ENCODE results near the gene C3orf18. TPM values are rescaled to one million over a fixed set of nuclear protein-coding genes. Genes with fewer than 3 reads are reported as not detected.

The C3orf18 gene
- total and polyA plus RNA-seq, 10 of the 15 experiments (the other 5 are each of a cell fraction or from before 2014, with no cell fraction given) = 0.06 to 3.2 (median 0.66) TPM

DNA sequence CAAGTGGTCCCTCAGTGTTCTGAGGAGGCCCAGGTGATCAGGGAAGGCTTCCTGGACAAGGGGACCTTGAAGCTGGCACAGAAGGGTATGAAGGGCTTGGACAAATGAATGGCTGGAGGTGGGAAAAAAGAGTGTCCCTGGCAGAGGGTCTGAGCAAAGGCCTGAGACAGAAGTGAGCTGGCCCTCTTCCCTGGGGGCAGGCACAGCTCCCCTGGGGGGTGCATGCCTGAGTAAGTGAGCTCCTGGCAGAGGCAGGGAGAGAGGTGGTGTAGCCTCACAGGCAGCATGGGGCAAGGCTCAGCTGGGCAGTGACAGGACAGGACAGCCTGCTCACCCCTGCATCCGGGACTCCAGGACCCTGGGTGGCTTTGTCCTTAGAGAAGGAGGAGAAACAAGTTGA, 58.7 kb downstream of the C3orf18 start:
- BruUV-seq (replicated peaks) = no TSS peak
- POLR2A ChIA-PET = no interaction called here
- Histone ChIP-seq H3K9ac (ENCODE audit: control insufficient read depth, insufficient read depth, low read length) (no peak overlapping the region), H4K20me1 (ENCODE audit: control insufficient read depth, insufficient read depth) (no peaks in the 10 kb centered on the region), H3K27ac (ENCODE audit: control insufficient read depth, insufficient read depth) (no peak overlapping the region), H3K4me3 (no peak overlapping the region), H3K9me3 (replicated peaks; ENCODE audit: control insufficient read depth, insufficient read depth, low read length) (no peaks in the 10 kb centered on the region), H3K27me3 (replicated peaks in 1 of 2; ENCODE audit: control insufficient read depth in 2 of 2, insufficient read depth in 2 of 2, low read length in 1 of 2) (peaks cover 0 to 8% of the 10 kb centered on the region in 2 experiments; a peak in 3 of 4 replicates), H3K4me1 (ENCODE audit: control insufficient read depth, insufficient read depth, low read length) (no peaks in the 10 kb centered on the region), H3K4me2 (ENCODE audit: control insufficient read depth, insufficient read depth) (no peak overlapping the region), H3K36me3 (ENCODE audit: control insufficient read depth in 2 of 2, insufficient read depth in 2 of 2, low read length in 1 of 2) (no peaks in the 10 kb centered on the region), H3K79me2 (ENCODE audit: control insufficient read depth, insufficient read depth, low read length) (no peaks in the 10 kb centered on the region), H2AFZ (ENCODE audit: control insufficient read depth, low read depth, low read length) (no peak overlapping the region)
- ATAC-seq (no peak), FAIRE-seq (no peak), DNase-seq (ENCODE audit: low read depth, low spot score) (no peak)
- intact Hi-C loops (cut with micrococcal nuclease; ENCODE audit: unreplicated experiment) = no loop called here
- 0% methylated on average over 1 of the region's 1 CpG for WGBS (ENCODE audit: insufficient coverage, insufficient replicate concordance, low lambda C conversion rate, missing lambda C conversion rate)
- SMC1A ChIA-PET (ENCODE audit: uncharacterized antibody, unreplicated experiment) = no interaction called here
- no peak for TF ChIP-seq FOS (IDR thresholded peaks at IDR 0.05; ENCODE audit: borderline replicate concordance, extremely low read depth, insufficient read length)
- TF ChIP-seq, protein P1, sequence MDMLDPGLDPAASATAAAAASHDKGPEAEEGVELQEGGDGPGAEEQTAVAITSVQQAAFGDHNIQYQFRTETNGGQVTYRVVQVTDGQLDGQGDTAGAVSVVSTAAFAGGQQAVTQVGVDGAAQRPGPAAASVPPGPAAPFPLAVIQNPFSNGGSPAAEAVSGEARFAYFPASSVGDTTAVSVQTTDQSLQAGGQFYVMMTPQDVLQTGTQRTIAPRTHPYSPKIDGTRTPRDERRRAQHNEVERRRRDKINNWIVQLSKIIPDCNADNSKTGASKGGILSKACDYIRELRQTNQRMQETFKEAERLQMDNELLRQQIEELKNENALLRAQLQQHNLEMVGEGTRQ (IDR thresholded peaks at IDR 0.05; ENCODE audit: borderline replicate concordance, low read depth, low read length) = no peak
- TF ChIP-seq MYC (IDR thresholded peaks at IDR 0.05; ENCODE audit: insufficient read depth, insufficient read length, insufficient replicate concordance, low read length, severe bottlenecking) = no peak
- TF ChIP-seq SUPT20H (IDR thresholded peaks at IDR 0.05; ENCODE audit: borderline replicate concordance, control insufficient read depth, low read depth, low read length) = no peak
- no peak for TF ChIP-seq NR2C1 (IDR thresholded peaks at IDR 0.05)
- TF ChIP-seq SMAD1 (IDR thresholded peaks at IDR 0.05; ENCODE audit: low read depth, partially characterized antibody) = no peak
- no peak for TF ChIP-seq MTA3 (IDR thresholded peaks at IDR 0.05; ENCODE audit: borderline replicate concordance, low read length)
- TF ChIP-seq NFIC (IDR thresholded peaks at IDR 0.05; ENCODE audit: low read depth, low read length) = no peak
- no peak for TF ChIP-seq EED (IDR thresholded peaks at IDR 0.05; ENCODE audit: low read depth)
- TF ChIP-seq RAD51 (IDR thresholded peaks at IDR 0.05) = no peak
- TF ChIP-seq SIX5 (IDR thresholded peaks at IDR 0.05; ENCODE audit: low read depth, low read length, severe bottlenecking) = no peak
- TF ChIP-seq ZZZ3 (IDR thresholded peaks at IDR 0.05; ENCODE audit: control insufficient read depth, insufficient read length, low read depth) = no peak
- no peak for TF ChIP-seq ASH2L (IDR thresholded peaks at IDR 0.05; ENCODE audit: borderline replicate concordance, low read depth)
- TF ChIP-seq YBX1 (IDR thresholded peaks at IDR 0.05) = no peak
- no peak for TF ChIP-seq KAT2A (conservative IDR thresholded peaks at IDR 0.05; ENCODE audit: control insufficient read depth, low read depth, low read length)
- TF ChIP-seq ZNF384 (IDR thresholded peaks at IDR 0.05; ENCODE audit: borderline replicate concordance, low read depth, low read length) = no peak
- no peak for TF ChIP-seq ETV6 (conservative IDR thresholded peaks at IDR 0.05 in 1 of 2, IDR thresholded peaks at IDR 0.05 in 1 of 2; ENCODE audit: borderline replicate concordance in 1 of 2, low read depth in 1 of 2)
- TF ChIP-seq, protein P2, sequence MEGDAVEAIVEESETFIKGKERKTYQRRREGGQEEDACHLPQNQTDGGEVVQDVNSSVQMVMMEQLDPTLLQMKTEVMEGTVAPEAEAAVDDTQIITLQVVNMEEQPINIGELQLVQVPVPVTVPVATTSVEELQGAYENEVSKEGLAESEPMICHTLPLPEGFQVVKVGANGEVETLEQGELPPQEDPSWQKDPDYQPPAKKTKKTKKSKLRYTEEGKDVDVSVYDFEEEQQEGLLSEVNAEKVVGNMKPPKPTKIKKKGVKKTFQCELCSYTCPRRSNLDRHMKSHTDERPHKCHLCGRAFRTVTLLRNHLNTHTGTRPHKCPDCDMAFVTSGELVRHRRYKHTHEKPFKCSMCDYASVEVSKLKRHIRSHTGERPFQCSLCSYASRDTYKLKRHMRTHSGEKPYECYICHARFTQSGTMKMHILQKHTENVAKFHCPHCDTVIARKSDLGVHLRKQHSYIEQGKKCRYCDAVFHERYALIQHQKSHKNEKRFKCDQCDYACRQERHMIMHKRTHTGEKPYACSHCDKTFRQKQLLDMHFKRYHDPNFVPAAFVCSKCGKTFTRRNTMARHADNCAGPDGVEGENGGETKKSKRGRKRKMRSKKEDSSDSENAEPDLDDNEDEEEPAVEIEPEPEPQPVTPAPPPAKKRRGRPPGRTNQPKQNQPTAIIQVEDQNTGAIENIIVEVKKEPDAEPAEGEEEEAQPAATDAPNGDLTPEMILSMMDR (IDR thresholded peaks at IDR 0.05 in 2 of 3, conservative IDR thresholded peaks at IDR 0.05 in 1 of 3; ENCODE audit: control insufficient read depth in 2 of 3, extremely low read depth in 1 of 3, insufficient read depth in 1 of 3, low read depth in 3 of 3, low read length in 3 of 3) = no peak
- in situ Hi-C loops (cut with MboI) = no loop called here
- CTCF ChIA-PET = interaction anchor here (1.1 kb wide), 1 partner anchor 34 kb away, joined by 3 read pairs; no protein-coding TSS in a partner anchor
- RAD21 ChIA-PET (ENCODE audit: unreplicated experiment) = no interaction called here
